ENCODE results near the gene KDM6B. TPM values are rescaled to one million over a fixed set of nuclear protein-coding genes. Genes with fewer than 3 reads are reported as not detected.

The KDM6B gene
- polyA plus RNA-seq, 1 donor = 15.4 TPM

DNA sequence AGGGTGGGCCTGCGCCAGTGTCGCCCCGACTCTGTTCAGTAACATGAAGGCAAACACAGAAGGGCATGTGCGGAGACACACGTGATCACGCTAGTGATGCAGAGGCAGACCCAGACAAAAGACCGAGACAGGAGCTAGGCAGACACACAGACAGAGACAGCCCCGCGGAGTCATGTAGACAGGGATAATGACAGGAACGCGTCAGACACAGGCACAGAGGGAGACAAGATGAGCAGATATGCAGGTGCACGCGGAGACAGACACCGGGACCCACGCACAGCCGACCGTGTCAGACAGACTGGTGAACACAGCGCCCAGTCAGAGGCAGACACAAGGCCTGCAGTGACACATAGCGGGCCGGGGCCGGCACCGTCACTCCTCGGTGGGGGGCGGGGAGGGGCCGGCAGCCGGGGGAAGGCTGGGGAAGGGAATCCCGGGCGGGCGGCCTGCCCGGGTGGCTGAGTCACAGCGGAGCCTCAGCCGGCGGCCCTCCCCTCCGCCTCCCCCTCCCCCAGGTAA lies 7.4 kb downstream of the KDM6B start:
- no peak for DNase-seq (ENCODE audit: low read depth)

DNA sequence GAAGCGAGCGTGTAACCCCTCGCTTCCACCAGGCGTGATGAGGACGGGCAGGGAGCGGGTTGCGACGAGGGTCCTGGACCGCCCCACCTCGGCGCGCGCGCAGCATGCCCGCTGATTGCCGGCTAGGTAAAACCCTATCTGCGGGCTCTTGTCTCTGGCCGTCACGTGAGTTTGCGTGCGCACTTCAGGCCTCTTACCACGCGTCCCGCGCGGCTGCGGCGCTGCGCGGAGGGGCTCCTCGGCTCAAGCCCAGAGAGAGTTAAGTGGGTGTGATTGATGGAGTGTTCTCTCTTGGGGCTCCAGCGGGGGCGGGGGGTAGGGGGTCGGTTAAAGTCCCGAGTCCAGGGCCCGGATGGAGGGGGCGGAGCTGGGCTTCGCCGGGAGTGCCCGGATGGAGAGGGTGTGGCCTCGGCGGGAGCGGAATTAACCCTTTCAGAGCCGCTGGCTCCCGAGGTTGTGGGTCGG lies 7.9 kb downstream of the KDM6B start:
- no peak for DNase-seq (ENCODE audit: low read depth)

DNA sequence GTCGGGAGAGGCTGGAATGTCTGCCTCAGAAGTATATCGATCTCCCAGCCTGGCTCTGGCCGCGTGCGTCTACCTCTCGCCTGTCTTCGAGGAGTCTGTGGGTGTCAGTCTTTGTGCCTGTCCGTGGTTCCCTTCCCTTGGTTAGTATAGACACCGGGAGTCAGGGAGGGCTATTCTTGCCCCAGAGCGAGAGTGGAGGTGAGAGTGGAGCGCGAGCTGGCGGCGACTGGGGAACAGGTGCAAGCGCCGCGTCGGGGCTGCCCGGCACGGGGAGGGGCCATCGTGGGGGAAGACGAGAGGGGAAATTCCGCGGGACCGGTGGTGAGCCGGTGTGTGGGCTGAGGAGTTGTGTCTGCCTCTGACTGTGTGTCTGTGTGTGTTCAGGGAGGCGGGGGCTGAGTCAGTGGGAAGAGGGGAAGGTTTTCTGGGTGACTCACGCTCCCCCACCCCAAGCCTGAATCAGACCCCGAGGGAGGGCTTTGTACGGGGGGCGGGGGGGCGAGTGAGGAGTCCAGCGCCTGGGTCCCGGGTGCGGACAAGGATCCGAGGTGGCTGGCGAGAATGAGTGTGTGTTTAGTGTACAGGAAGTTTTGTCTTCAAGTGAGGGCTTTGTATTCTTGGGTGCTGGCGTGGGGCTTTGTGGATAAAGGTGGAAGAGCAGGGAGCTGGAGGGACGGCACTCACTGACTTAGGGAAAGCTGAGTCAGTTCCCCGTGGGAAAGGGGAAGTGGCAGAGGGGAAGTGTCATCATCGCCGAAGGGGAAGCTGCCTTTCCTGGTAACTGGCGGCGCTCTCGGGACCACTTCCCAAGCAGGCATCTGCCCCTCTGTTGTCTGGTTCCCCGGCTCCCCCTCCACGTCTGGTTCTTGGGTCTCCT lies 8.6 kb downstream of the KDM6B start:
- DNase-seq (ENCODE audit: low read depth) = no peak

DNA sequence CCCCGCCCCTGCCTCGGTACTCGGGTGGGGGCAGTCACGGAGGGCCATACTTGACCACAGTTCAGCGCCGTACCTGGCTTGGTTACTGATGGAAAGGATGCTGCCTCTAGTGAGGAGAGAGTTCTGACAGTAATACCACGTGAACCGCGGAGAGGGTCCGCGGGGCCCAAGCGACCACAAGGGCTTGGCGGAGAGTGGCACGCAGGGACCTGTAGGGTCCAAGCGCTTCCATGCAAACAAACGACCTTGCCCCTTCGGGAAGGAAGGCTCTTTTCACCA lies 9.2 kb downstream of the KDM6B start:
- no peak for DNase-seq (ENCODE audit: low read depth)

DNA sequence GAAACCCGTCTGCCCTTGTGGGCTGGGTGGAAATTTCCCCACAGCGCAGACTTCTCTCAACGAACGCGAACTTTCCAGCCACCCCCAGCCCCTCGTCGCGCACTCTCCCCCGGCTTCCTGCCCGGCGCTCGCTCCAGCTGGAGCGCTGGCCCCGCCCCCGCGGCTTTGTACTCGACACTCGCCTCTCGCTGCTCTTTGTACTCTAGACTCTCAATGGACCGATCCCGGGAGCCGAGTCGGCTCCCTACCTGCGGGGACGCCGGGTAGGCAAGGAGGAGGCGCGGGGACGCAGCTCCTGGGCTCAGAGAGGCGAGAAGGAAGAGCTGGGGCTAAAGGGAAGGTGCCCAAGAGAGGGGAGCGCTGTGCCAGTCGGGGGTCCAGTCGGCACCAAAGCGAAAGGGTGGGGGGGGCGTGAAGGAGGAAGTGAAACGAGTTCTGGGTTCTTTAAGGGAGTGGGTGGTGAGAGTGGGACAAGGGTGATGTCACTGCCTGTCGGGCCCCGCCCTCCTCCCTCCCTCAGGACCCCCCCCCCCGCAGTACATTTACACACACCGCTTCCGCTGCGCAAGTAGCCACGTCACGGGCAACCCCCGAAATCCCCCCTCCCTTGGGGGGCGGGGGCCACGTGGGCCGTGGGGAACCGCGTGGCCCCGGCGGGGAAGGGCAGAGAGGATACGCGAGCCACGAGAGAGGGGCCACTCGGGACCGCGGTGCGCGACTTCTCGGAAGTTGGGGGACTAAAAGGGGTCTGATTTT lies 9.7 kb downstream of the KDM6B start:
- no peak for DNase-seq (ENCODE audit: low read depth)

DNA sequence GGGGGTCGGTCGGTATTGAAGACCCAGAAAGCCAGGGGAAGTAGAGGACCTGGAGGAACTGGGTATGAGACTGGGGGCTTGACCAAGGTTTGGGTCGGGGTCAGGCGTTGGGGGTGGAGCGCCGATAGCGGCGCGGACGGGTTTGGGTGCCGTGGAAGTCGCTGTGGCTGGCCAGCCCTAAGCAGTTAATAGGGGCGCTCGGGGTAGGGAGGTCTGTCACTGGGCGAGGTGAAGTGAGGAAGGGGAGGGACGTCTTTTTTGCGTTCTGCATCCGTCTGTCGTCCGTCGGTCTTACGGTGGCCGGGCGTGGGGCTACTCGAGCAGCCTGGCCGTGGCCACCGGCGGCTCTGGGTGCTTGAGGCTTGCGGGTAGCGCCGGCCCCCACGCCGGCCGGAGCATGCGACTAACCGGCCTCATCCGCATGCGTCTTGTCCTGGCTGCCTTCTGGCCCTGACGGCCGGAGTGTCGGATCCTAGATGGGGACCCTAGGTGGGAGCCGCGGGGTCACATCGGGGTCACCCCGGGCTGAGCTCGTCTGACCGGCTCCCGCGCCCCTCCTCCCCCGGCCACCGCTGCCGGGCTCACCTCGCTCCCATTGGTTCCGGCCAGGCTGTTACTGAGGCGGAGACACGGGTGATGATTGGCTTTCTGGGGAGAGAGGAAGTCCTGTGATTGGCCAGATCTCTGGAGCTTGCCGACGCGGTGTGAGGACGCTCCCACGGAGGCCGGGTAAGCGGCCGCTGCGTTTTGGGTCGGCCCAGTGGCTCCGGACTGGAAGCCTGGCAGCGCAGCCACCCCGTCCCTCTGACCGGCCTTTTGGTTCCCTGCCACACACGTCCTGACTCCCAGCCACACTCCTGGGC lies 10.5 kb downstream of the KDM6B start:
- no peak for DNase-seq (ENCODE audit: low read depth)

DNA sequence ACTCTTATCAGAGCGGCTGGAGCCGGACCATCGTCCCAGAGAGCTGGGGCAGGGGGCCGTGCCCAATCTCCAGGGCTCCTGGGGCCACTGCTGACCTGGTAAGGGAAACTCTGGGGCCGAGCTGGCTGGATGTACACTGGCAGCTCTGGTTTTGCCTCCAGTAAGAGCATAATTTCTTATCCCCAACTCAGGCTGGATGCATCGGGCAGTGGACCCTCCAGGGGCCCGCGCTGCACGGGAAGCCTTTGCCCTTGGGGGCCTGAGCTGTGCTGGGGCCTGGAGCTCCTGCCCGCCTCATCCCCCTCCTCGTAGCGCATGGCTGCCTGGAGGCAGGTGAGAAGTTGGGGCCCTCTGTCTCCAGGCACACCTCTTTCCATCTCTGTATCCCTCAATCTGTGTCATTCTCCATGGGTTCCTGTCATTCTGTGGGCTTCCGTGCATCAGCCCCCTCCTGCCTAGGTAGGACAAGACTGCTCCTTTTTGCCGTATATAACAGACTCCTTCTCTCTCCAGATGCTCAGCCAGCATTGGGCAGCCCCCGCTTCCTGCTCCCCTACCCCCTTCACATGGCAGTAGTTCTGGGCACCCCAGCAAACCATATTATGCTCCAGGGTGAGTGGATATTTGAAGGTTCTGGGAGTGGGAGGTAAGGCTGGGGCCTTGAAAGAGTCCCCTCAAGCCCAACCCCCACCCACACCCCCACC lies 11.5 kb downstream of the KDM6B start:
- no peak for DNase-seq (ENCODE audit: low read depth)

DNA sequence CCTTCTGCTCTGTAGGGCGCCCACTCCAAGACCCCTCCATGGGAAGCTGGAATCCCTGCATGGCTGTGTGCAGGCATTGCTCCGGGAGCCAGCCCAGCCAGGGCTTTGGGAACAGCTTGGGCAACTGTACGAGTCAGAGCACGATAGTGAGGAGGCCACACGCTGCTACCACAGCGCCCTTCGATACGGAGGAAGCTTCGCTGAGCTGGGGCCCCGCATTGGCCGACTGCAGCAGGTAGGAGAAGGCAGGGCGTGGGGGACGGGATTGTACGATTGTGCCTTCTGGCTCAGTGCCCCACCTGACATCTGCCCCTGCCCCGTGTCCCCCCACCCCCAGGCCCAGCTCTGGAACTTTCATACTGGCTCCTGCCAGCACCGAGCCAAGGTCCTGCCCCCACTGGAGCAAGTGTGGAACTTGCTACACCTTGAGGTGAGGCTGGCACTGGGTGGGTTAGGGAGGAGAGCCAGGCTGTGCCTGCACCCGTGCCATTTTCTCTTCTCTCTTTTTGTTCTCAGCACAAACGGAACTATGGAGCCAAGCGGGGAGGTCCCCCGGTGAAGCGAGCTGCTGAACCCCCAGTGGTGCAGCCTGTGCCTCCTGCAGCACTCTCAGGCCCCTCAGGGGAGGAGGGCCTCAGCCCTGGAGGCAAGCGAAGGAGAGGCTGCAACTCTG lies 12.2 kb downstream of the KDM6B start:
- no peak for DNase-seq (ENCODE audit: low read depth)

DNA sequence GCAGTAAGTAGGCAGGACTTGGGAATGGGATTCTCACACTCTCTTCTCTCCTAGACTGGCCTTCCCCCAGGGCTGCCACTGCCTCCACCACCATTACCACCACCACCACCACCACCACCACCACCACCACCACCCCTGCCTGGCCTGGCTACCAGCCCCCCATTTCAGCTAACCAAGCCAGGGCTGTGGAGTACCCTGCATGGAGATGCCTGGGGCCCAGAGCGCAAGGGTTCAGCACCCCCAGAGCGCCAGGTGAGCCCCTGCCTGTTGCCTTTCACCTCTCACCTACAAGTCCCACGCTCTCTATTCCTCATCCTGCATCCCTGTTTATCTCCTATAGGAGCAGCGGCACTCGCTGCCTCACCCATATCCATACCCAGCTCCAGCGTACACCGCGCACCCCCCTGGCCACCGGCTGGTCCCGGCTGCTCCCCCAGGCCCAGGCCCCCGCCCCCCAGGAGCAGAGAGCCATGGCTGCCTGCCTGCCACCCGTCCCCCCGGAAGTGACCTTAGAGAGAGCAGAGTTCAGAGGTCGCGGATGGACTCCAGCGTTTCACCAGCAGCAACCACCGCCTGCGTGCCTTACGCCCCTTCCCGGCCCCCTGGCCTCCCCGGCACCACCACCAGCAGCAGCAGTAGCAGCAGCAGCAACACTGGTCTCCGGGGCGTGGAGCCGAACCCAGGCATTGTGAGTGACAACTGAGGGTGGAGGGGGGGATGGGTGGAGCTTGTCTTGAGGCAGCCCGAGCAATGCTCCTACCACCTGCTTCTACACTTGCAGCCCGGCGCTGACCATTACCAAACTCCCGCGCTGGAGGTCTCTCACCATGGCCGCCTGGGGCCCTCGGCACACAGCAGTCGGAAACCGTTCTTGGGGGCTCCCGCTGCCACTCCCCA lies 13.0 kb downstream of the KDM6B start:
- no peak for DNase-seq (ENCODE audit: low read depth)

DNA sequence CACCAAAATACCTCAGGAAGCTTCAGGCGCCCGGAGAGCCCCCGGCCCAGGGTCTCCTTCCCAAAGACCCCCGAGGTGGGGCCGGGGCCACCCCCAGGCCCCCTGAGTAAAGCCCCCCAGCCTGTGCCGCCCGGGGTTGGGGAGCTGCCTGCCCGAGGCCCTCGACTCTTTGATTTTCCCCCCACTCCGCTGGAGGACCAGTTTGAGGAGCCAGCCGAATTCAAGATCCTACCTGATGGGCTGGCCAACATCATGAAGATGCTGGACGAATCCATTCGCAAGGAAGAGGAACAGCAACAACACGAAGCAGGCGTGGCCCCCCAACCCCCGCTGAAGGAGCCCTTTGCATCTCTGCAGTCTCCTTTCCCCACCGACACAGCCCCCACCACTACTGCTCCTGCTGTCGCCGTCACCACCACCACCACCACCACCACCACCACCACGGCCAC lies 14.1 kb downstream of the KDM6B start:
- no peak for DNase-seq (ENCODE audit: low read depth)

DNA sequence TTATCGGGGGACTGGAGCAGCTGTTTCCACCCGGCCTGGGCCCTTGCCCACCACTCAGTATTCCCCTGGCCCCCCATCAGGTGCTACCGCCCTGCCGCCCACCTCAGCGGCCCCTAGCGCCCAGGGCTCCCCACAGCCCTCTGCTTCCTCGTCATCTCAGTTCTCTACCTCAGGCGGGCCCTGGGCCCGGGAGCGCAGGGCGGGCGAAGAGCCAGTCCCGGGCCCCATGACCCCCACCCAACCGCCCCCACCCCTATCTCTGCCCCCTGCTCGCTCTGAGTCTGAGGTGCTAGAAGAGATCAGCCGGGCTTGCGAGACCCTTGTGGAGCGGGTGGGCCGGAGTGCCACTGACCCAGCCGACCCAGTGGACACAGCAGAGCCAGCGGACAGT lies 14.7 kb downstream of the KDM6B start:
- DNase-seq (ENCODE audit: low read depth) = no peak

DNA sequence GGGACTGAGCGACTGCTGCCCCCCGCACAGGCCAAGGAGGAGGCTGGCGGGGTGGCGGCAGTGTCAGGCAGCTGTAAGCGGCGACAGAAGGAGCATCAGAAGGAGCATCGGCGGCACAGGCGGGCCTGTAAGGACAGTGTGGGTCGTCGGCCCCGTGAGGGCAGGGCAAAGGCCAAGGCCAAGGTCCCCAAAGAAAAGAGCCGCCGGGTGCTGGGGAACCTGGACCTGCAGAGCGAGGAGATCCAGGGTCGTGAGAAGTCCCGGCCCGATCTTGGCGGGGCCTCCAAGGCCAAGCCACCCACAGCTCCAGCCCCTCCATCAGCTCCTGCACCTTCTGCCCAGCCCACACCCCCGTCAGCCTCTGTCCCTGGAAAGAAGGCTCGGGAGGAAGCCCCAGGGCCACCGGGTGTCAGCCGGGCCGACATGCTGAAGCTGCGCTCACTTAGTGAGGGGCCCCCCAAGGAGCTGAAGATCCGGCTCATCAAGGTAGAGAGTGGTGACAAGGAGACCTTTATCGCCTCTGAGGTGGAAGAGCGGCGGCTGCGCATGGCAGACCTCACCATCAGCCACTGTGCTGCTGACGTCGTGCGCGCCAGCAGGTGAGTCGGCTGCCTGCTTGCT lies 15.2 kb downstream of the KDM6B start:
- DNase-seq (ENCODE audit: low read depth) = no peak

DNA sequence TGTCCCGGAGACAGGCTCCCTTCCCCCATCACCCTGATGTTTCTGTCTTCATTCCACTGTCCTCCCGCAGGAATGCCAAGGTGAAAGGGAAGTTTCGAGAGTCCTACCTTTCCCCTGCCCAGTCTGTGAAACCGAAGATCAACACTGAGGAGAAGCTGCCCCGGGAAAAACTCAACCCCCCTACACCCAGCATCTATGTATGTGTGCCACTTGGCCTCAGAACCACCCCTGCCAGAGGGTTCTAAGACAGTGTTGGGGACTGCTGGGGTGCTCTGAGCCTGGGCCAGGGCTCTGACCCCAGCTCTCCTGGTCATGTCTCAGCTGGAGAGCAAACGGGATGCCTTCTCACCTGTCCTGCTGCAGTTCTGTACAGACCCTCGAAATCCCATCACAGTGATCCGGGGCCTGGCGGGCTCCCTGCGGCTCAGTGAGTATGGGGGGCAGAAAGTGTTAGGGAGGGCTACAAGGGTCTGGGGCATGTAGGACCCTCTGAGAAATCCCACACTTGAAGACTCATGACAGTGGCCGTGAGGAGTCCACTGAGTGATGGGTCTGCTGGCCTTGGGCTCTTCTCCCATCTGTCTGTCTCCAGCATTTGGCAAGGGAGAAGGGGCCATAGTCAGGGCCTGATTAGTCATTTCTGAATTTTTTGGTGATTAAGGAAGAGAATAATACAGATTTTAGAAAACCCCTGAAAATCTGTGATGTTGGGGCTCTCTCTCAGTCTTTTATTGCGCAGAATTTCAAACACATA lies 15.9 kb downstream of the KDM6B start:
- no peak for DNase-seq (ENCODE audit: low read depth)

DNA sequence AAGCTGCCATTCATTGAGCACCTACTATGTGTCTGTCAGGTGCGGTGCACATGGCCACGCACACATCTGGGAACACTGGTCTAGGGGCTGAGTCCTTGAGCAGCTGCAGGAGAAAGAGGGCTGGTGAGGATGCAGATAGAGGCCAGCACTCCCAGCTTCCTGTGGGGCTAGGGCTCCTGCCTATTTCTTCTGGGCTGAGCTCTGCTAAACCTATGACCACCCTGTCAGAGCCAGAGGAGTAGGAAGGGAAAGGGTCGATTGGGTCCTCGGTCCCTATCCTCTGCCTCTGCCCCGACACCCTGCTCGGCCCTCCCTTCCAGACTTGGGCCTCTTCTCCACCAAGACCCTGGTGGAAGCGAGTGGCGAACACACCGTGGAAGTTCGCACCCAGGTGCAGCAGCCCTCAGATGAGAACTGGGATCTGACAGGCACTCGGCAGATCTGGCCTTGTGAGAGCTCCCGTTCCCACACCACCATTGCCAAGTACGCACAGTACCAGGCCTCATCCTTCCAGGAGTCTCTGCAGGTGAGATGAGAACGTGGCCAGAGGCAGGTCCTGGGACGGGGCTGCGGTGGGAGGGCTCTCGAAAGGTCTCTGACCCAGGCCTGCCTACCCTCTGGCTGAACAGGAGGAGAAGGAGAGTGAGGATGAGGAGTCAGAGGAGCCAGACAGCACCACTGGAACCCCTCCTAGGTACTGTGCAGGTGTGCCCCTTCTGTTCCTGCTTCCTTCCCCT lies 16.9 kb downstream of the KDM6B start:
- DNase-seq (ENCODE audit: low read depth) = no peak

DNA sequence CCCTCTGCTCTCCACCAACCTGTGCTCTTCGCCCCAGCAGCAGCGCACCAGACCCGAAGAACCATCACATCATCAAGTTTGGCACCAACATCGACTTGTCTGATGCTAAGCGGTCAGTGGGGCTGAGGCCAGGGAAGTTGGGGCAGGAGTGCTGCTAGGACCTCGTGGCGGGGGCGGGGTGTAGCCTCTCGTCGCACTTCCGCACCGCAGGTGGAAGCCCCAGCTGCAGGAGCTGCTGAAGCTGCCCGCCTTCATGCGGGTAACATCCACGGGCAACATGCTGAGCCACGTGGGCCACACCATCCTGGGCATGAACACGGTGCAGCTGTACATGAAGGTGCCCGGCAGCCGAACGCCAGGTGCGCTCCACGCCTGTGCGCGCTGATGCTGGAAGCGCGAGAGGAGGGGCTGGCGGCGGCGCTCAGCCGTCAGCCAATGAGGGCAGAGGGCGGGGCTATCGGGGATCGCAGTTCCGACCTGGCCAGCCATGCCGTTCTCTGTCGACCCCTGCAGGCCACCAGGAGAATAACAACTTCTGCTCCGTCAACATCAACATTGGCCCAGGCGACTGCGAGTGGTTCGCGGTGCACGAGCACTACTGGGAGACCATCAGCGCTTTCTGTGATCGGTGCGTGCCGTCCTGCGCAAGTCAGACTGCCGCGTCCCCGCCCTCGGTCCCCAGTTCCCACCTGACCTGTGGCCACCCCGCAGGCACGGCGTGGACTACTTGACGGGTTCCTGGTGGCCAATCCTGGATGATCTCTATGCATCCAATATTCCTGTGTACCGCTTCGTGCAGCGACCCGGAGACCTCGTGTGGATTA lies 17.6 kb downstream of the KDM6B start:
- DNase-seq (ENCODE audit: low read depth) = no peak

DNA sequence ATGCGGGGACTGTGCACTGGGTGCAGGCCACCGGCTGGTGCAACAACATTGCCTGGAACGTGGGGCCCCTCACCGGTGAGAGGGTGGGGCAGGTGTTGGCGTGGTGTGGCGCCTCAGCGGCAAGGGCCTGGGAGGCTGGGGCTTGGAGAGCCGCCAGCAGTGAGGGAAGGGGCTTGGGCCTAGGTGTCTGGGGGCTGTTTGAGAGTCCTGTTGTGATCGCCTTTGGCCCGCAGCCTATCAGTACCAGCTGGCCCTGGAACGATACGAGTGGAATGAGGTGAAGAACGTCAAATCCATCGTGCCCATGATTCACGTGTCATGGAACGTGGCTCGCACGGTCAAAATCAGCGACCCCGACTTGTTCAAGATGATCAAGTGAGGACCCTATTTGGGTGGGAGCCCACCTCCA lies 18.2 kb downstream of the KDM6B start:
- no peak for DNase-seq (ENCODE audit: low read depth)

All from forelimb muscle (tissue), 1 donor.